Astrocyte (in vitro differentiated cells and primary cell): ENCODE measurements around the gene UNKL. TPM values are rescaled to one million over a fixed set of nuclear protein-coding genes. Genes with fewer than 3 reads are reported as not detected.

Experiments
- DNase-seq: peaks from one replicate; pipeline ENCODE4 v3.0.0-alpha.2; 2010; ENCODE audit warnings: low read depth
- FAIRE-seq: peaks from 2 replicates; lab custom pipeline; 2011; peaks lifted over from hg19 to GRCh38; lab: Jason Lieb, UNC
- H2AFZ ChIP-seq: 2 replicates; pipeline ENCODE4 v1.6.0; 2012; ENCODE audit warnings: low read depth, low read length, inconsistent platforms
- H3K27ac ChIP-seq: 2 replicates; pipeline ENCODE4 v1.5.1; 2011; ENCODE audit warnings: low read depth, low read length, inconsistent platforms
- H3K27me3 ChIP-seq: 2 replicates; pipeline ENCODE4 v1.6.0; 2011; ENCODE audit warnings: low read length, inconsistent platforms; ENCODE audit not compliant: insufficient read depth
- H3K36me3 ChIP-seq: 2 replicates; pipeline ENCODE4 v1.5.1; 2011; ENCODE audit warnings: low read length, inconsistent platforms; ENCODE audit not compliant: insufficient read depth
- H3K4me1 ChIP-seq: 2 replicates; pipeline ENCODE4 v1.5.1; 2011; ENCODE audit warnings: low read length, inconsistent platforms; ENCODE audit not compliant: insufficient read depth
- H3K4me2 ChIP-seq: 2 replicates; pipeline ENCODE4 v1.6.0; 2012; ENCODE audit warnings: low read length, inconsistent platforms
- H3K4me3 ChIP-seq: 2 replicates; pipeline ENCODE4 v1.5.1; 2011; ENCODE audit warnings: low read depth, mild to moderate bottlenecking, low read length, inconsistent platforms; ENCODE audit not compliant: insufficient read depth
- H3K79me2 ChIP-seq: 2 replicates; pipeline ENCODE4 v1.6.0; 2012; ENCODE audit warnings: mild to moderate bottlenecking, low read length, inconsistent platforms; ENCODE audit not compliant: insufficient read depth
- H3K9ac ChIP-seq: 2 replicates; pipeline ENCODE4 v1.6.0; 2012; ENCODE audit warnings: mild to moderate bottlenecking, low read length, inconsistent platforms
- H3K9me3 ChIP-seq: 2 replicates; pipeline ENCODE4 v1.5.1; 2012; ENCODE audit warnings: low read depth, mild to moderate bottlenecking, low read length, inconsistent platforms; ENCODE audit not compliant: insufficient read depth
- H4K20me1 ChIP-seq: 2 replicates; pipeline ENCODE4 v1.6.0; 2012; ENCODE audit warnings: low read length, inconsistent platforms; ENCODE audit not compliant: insufficient read depth
- H3K27ac Mint-ChIP-seq: one replicate; pipeline ENCODE4 v1.8.0; 2021; ENCODE audit warnings: mild to moderate bottlenecking, mixed read lengths; ENCODE audit not compliant: unreplicated experiment
- H3K27me3 Mint-ChIP-seq: one replicate; pipeline ENCODE4 v1.8.0; 2021; ENCODE audit warnings: low read depth, mixed read lengths; ENCODE audit not compliant: unreplicated experiment
- H3K36me3 Mint-ChIP-seq: one replicate; pipeline ENCODE4 v1.8.0; 2021; ENCODE audit warnings: low read depth, mixed read lengths; ENCODE audit not compliant: unreplicated experiment
- H3K4me1 Mint-ChIP-seq: one replicate; pipeline ENCODE4 v1.8.0; 2021; ENCODE audit warnings: low read depth, mixed read lengths; ENCODE audit not compliant: unreplicated experiment
- H3K4me3 Mint-ChIP-seq: one replicate; pipeline ENCODE4 v1.8.0; 2021; ENCODE audit warnings: mild to moderate bottlenecking, moderate library complexity, mixed read lengths; ENCODE audit not compliant: unreplicated experiment
- H3K9me3 Mint-ChIP-seq: one replicate; pipeline ENCODE4 v1.8.0; 2021; ENCODE audit warnings: mild to moderate bottlenecking, mixed read lengths; ENCODE audit not compliant: unreplicated experiment
- CTCF ChIP-seq: IDR thresholded peaks from 2 replicates; pipeline ENCODE4 v1.5.1; 2011; ENCODE audit warnings: low read depth, mild to moderate bottlenecking, inconsistent platforms, low read length, moderate library complexity; ENCODE audit not compliant: insufficient read depth
- EZH2 ChIP-seq: IDR thresholded peaks from 2 replicates; pipeline ENCODE4 v1.6.1; 2012; ENCODE audit warnings: mild to moderate bottlenecking, low read length, inconsistent platforms; ENCODE audit not compliant: insufficient read depth
- total RNA-seq: library from RNA; stranded (reverse); gene quantifications from 2 replicates; pipeline ENCODE4 v1.2.1, GENCODE V29; 2021

The UNKL gene
- total RNA-seq, 1 donor from 2014 or later: 10.7 TPM

- H4K20me1 ChIP-seq: no peaks in the 10 kb centered on the region
- no peaks in the 10 kb centered on the region for H3K4me1 ChIP-seq
- no peaks in the 10 kb centered on the region for H3K9me3 ChIP-seq
- H2AFZ ChIP-seq: no peak overlapping the region
- H3K4me2 ChIP-seq: peak overlapping the region; percentile 52
- H3K27me3 ChIP-seq: no peaks in the 10 kb centered on the region
- Mint-ChIP-seq H3K36me3 (no peaks in the 10 kb centered on the region), H3K27me3 (peaks cover 9% of the 10 kb centered on the region), H3K4me3 (peak overlapping the region; percentile 60), H3K27ac (no peak overlapping the region), H3K9me3 (no peaks in the 10 kb centered on the region), H3K4me1 (peaks cover 5% of the 10 kb centered on the region)
- no peak overlapping the region for H3K4me3 ChIP-seq
- H3K36me3 ChIP-seq: no peaks in the 10 kb centered on the region
- FAIRE-seq (no peak), DNase-seq (peak; percentile 49)
- H3K79me2 ChIP-seq: no peaks in the 10 kb centered on the region
- H3K9ac ChIP-seq: no peak overlapping the region
- TF ChIP-seq EZH2 (no peak), CTCF (no peak)
- no peak overlapping the region for H3K27ac ChIP-seq
Measured at GRCh38 chr16:1342526-1343427, 71.7 kb downstream of the UNKL start.

- Histone ChIP-seq H3K9ac (no peak overlapping the region), H3K27me3 (peaks cover under 1% of the 10 kb centered on the region), H3K4me2 (no peak overlapping the region), H3K79me2 (no peaks in the 10 kb centered on the region), H3K4me1 (no peaks in the 10 kb centered on the region), H3K4me3 (no peak overlapping the region), H3K36me3 (no peaks in the 10 kb centered on the region), H3K9me3 (no peaks in the 10 kb centered on the region), H2AFZ (no peak overlapping the region), H3K27ac (no peak overlapping the region), H4K20me1 (no peaks in the 10 kb centered on the region)
- FAIRE-seq (no peak), DNase-seq (no peak)
- no peak for TF ChIP-seq EZH2
- TF ChIP-seq CTCF: no peak
- no peaks in the 10 kb centered on the region for H3K36me3 Mint-ChIP-seq
- no peak overlapping the region for H3K27ac Mint-ChIP-seq
- peaks cover 5% of the 10 kb centered on the region for H3K4me1 Mint-ChIP-seq
- H3K4me3 Mint-ChIP-seq: no peak overlapping the region
- peaks cover 10% of the 10 kb centered on the region for H3K27me3 Mint-ChIP-seq
- no peaks in the 10 kb centered on the region for H3K9me3 Mint-ChIP-seq
Measured at GRCh38 chr16:1341495-1342420, 72.7 kb downstream of the UNKL start.
